Kasumi-1 (cell line): Measurements from ENCODE around the gene HAUS3.

ENCODE experiments used
- DNase-seq, 2 experiments: peaks; one replicate each; lab custom pipeline; 2025; lab: John Stamatoyannopoulos, UW

Gene HAUS3, protein sequence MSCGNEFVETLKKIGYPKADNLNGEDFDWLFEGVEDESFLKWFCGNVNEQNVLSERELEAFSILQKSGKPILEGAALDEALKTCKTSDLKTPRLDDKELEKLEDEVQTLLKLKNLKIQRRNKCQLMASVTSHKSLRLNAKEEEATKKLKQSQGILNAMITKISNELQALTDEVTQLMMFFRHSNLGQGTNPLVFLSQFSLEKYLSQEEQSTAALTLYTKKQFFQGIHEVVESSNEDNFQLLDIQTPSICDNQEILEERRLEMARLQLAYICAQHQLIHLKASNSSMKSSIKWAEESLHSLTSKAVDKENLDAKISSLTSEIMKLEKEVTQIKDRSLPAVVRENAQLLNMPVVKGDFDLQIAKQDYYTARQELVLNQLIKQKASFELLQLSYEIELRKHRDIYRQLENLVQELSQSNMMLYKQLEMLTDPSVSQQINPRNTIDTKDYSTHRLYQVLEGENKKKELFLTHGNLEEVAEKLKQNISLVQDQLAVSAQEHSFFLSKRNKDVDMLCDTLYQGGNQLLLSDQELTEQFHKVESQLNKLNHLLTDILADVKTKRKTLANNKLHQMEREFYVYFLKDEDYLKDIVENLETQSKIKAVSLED

DNA sequence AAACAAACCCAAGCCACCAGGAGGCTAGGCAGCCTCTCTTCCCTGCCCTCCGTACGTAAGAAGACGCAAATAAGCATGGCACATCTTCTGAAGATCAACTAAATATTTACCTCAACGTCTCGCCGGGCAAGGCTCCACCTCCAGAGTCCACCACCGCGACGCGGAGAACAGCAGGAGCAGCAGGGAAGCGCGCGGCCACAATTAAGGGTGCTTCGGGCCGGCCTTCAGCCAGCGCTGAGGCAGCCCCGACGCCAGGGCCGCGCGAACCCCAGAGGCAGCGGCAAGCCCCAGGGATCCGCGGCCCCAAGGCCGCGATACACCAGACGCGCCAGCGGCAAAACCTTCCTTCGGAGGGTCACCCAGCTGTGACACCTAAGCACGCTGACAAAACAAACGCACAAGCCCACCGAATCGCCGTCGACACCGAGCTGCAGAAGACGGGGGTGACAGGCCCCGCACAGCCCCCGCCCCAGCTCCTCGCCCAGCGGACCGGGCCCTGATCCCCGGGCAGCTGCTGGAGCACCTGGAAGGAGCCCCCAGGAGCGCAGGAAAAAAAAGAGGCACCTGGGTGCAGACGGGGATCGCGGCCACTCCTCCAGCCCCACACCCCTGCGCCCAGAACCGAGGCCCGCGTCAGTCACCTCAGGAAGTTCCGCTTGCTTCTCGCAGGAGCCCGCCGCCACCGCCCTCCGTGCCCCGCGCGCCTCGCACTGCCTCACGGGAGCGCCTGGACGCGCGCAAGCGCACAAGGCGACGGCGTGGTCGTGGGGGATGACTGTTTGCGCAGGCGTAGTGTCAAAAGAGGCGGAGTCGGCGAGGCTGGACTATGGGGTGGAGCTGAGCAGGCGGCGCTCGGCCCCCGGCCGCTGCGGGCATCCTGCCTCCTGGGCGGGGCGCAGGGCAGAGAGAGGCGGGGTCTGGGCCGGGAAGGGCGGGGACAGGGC, at the start of gene HAUS3, which contains the start of gene POLN:
Gene HAUS3 (minus strand): TSS at position 712 of the 944 bp plus-strand sequence. CDS start 1,175 bp downstream, outside the sequence.
Gene POLN (minus strand): TSS at position 712 of the 944 bp plus-strand sequence. CDS start 12,890 bp downstream, outside the sequence.
- DNase-seq = peak; percentile 94

DNA sequence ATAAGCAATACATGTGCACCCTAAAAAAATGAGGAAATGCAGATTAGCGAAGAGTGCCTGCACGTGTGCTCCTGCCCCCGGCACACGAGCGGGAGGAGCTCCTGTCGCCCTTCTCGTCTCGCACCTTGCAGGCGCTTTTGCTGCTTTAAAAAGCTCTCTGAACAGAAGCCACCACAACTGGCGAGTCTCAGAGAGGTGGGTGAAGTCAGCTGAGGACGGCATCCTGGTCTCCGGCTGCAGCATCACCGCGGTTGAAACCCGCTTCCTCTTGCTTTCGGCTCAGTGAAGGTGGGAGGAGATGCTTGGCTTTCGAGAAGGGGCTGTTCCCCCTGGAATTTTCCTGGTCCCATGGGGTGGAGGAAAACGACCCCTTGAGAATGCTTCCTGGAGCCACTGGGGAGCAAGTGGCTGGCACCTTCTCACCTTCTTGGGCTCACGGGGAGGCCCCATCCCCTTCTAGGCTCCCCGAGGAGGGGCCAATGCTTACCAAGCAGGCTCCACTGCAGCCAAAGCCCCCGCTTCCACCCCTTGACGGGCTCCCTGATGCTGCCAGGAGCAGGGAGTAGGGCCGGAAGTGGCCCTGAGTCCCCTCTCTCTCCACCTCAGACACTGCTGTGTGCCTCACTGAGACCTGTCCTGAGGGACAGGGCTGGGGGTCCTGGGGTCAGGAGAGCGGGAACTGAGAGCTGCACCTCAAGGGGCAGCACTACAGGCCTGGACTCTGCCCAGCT, 49.2 kb upstream of the HAUS3 start:
- DNase-seq = peak; percentile 51 to 62

DNA sequence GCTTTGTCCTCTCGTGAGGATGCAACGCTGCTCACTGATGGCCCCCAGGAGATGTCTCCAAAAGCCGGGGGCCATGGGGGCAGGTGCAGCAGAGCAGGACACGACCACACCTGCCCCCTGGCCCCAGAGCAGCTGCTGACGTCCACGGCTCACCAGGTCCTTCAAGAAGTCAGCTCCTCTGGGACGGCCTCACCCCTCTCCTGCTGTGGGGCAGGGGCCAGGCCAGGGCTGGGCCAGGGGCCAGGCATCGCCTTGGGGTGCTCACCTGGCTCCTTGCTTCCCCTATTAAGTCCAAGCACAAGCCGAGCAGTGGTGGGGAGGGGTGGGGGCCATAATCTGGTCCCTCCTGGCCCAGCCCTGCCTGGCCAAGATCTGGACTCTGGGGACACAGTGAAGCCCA, 48.6 kb upstream of the HAUS3 start:
- no peak for DNase-seq

DNA sequence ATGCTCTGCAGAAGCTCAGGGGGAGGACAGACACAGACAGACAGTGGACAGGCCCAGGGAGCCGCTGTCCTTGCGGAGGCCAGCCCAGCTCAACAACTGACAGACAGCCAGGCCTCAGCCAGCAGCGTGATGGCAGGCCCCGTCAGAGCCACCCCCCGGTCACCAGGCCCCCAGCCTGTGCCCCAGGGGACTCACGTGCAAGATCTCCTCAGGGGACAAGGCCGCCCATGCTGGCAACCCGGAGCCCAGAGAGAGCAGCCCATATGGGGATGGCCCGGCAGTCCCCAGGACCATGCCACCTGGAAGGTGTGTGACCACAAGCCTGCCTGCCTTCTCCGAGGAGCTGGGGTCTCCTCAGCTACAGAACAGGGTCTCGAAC, 48.0 kb upstream of the HAUS3 start:
- no peak for DNase-seq

DNA sequence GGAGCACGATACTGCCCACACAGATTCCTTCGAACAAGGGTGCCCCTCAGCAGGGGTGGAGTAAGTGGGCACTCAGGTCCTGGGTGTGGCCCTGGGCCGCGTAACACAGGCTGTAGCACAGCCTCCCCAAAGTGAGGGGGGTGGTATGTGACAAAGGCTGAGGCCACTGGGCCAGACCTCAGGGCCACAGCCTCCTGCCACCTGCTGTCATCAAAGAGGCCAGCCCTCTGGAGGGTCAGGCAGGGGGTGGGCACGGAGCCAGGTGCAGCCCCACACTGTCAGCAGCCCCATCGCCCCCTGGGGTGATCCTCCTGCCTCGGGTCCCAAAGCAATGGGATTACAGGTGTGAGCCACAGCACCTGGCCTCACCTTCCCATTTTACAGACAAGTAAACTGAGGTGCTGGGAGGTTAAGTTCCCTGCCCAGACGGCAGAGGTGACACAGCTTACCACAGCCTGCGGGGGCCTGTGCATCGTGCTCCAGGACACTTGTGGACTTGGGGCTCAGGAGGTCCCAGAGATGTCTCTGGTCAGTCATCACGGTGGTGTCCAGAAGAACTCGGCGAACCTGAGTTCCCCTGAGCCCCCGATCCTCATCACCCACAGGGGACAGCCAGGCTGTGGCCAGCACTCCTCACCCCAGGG, 47.5 kb upstream of the HAUS3 start:
- no peak for DNase-seq

DNA sequence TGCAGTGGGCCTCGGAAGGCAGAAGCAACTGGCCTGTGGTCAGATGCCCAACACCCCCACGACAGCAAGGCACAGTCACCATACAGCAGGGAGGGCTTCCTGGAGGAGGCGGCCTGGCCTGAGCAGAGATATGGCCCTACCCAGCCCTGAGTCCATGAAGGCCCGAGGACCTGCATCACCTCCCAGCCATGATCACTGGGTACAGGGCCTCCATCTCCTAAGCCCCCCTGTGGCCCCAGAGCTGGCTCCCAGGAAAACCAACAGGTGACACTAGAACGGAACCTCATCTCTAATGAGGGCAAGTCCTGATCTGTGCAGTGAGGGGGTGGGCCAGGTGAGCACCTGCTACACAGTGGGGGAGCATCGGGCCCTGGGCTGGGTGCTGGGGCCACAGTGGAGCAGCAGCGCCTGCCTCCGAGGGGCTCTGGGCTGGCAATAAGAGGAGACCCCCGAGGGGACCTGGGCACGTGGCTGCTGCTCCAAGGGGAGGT, 46.2 kb upstream of the HAUS3 start:
- DNase-seq = no peak

DNA sequence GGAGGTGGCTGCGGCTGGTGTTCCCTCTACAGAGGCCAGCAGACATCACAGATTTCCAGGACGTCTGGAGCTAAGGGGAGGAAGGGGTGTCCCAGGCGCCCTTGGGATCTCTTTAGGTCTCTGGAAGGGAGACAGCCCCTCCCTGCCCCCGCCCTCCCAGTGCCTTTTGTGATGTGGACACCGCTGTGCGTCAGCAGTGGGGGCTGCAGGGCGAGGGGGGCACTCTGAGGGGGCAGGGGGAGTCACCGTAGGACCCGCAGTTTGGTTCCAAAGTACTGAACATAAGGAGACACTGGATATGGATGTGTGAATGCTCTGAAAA, 45.6 kb upstream of the HAUS3 start:
- DNase-seq = no peak

DNA sequence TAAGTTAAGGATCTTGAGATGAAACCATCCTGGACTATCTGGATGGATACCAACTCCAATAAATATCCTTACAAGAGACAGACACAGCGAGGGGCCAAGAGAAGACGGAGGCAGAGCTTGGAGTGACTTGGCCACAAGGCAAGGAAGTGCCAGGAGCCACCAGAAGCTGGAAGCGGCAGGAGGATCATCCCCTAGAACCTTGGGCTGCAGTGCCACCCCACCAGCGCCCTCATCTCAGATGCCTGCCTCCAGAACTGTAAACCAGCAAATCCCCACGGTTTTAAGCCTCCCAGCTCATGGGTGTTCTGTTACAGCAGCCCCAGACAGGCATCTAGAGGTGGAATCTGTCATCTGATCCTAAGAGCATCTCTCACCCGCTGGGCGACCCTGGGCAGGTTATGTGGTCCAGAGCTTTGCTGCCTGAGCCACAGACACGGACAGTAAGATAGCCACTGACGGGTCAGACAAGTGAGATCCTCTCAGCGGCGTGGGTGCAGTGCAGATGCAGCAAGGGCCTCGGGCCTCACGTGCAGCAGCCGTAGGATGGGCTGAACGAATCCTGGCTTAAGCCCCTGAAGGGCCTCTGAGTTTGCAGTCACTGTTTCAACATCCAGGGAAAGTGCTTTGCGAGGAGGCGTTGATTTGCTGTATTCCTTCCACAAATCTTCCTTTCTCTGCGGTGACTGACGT, 45.1 kb upstream of the HAUS3 start:
- DNase-seq = no peak

DNA sequence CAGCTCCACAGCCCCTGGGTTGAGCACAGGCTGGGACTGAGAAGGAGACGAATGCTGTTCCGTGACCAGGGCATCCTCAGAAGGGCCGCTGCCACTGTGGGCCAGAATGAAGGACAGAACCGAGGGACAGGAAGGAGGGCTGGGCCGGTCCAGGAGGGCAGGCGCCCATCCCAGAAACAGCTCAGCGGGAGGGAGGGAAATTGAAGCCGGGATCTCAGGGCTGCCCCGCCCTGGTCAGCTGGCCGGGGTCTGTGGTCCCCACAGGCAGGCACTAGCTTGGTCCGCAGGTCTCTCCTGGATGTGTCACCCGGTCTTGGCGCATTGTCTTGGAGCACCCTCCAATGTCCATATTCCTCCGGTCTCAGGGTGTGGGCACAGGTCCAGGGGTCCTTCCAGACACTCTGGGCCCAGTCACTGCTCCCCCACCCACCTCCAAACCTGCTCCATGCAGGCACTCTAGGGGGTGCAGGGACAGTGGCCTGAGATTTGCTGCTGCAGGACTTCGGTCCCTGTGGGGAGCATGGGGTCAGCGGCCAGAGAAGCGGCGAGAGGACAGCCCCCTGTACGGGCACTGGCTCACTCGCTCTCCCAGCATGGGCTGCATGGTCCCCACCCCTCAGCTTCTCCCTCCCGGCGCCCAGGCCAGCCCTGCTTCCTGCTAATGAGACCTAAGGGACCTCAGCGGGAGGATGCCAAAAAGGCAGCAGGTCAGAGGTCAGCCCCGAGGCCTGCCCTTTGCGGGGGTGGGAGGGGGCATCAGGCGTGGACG, 43.9 kb upstream of the HAUS3 start:
- DNase-seq = no peak

DNA sequence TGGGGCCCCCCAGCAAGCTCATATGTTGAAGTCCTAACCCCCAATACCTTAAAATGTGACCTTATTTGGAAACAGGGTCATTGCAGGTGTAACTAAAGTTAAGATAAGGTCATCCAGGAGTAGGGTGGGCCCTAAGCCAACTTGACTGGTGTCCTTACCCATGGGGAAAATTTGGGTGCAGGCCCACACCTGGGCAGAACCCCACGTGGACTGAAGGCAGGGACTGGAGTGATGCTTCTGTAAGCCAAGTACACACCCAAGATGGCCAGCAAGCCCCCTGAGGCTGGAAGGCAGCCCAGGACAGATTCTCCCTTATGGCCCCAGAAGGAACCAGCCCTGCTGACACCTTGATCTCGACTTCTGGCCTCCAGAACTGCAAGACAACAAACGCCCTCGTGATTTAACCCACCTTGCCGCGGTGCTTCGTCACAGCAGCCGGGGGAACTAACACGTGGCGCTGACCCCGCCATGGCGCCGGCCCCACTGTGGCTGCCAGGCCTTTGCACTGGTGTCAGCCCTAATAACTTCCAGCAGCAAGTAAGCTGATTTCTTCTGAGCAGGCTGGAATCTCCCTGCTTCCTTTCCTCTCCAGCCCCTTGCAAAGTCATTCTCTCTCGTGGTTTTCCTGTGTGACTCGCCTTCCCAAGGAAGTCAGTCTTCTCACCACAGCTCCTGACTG, 43.2 kb upstream of the HAUS3 start:
- peak in 1 of 2 experiments; percentile 14 for DNase-seq

DNA sequence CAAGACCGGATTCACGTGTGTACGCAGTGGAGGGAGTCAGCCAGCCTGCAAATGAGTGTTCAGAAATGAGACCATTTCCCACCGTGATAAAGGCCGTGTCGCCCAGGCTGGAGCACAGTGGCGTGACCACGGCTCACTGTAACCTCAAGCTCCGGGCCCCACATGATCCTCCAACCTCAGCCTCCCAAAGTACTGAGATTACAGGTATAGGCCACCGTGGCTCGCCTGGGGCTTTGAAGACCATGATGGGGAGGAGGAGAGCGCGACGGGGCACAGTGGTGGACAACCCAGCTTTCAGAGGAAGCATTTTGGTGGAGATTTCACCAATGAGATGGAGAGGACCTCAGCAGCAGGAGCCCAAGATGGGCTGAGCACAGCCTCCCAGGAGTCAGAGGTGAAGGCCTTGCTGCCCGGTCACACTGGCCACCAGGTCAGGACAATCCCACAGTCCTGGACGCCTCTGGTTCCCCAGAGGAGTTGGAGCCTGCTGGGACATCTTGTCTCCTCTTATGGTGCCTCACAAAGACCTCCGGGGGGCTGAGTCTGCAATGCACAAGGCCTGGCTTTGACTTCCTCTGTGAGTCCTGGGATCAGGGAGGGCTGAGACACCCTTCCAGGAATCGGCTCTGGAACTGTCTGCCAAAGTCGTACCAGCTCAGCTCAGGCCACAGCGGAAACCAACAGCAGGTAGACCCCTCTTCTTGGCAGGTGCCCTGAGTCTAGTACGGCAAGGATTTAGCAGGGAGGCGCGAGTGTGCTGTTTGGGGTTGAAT, 42.4 kb upstream of the HAUS3 start:
- DNase-seq = no peak

DNA sequence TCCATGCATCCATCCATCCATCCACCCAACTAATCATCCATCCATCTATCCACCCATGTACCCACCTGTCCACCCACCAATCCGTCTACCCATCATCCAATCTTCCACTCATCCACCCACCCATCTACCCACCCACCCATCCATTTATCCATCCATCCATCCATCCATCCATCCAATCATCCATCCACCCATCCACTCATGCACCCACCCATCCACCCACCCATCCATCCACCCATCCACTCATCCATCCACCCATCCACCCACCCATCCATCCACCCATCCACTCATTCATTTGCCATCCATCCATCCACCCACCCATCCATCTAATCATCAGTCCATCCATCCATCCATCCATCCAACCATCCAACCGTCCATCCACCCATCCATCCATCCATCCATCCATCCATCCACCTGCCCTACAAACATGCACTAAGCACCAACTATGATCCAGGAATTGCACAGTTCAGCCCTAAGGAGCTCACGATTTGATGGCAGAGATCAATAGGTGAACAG, 41.3 kb upstream of the HAUS3 start:
- no peak for DNase-seq

DNA sequence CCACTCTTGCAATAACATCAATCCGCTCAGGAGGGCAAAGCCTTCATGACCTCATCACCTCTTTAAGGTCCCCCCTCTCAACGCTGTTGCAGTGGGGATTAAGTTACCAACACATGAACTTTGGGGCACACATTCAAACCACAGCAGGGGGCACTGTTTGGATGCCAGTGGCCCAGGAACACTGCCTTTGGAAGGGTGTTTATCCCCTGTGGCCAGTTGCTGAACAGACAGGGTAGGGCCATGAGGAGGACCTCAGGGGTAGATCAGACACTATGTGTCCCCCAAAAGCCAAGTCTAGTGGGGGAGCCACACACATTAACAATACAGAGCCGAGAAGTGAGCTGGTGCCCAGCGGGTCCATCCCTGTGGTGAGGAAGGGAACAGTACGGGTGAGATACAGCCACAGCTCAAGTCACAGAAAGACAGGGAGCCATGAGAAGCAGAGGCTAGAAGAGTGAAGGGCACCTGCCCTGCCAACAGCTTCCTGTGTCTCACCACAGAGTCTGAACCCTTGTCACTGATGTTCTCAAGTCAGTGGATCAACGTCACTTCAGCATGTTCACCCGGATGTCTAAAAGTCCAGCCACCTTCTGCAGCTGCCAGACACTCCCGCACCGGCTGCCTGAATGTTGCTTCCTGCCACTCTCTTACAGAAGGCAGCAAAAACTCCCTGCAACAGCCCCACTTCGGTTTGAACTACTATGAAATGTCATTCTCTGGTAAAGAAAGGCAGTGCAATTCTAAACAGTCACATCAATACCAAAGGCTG, 39.8 kb upstream of the HAUS3 start:
- peak; percentile 77 to 86 for DNase-seq

DNA sequence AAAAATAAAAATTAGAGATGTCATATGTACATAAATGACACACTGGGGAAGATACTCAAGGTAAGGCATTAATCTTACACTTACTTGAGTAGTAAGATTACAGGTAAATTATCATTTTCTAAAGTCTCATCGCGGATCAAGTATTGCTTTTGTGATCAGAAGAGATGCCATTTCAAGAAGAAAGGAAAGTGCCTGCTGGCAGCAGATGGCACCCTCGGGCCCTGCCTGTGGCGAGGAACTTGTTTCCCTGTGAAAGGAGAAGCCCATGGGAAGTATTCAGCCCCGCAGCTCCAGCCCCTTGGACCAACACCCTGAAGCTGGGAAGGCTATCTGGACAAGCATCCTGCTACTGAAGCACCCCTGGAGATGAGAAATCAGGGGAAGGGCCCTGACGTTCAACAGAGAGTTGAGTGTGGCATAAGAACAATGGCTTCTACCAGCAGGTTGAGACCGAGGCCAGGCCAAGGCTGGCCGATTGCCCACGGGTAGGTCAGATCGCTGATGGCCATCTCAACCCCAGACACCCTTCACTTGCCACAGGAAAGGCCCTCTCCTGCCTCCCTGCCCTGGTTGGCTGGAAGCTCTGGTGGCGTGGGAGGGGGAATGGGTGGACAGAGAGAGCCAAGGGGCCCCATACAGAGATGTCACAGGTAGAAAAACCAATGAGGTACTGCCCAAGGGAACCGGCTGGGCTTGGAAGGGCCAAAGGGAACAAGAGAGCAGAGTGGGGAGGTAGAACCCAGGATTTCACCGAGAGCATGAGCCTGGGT, 38.8 kb upstream of the HAUS3 start:
- DNase-seq = no peak

DNA sequence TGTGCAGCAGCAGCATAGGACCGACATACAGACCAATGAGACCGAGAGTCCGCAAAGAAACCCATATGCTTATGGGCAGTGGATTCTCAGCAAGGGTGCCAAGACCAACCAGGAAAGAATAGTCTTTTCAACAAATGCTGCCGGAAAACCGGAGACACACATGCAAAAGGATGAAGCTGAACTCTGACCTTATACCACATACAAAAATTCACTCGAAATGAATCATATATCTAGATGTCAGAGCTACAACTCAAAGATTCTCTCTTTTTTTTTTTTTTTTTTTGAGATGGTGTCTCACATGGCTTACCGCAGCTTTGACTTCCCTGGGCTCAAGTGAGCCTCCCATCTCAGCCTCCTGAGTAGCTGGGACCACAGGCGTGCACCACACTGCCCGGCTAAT, 36.0 kb upstream of the HAUS3 start:
- no peak for DNase-seq

DNA sequence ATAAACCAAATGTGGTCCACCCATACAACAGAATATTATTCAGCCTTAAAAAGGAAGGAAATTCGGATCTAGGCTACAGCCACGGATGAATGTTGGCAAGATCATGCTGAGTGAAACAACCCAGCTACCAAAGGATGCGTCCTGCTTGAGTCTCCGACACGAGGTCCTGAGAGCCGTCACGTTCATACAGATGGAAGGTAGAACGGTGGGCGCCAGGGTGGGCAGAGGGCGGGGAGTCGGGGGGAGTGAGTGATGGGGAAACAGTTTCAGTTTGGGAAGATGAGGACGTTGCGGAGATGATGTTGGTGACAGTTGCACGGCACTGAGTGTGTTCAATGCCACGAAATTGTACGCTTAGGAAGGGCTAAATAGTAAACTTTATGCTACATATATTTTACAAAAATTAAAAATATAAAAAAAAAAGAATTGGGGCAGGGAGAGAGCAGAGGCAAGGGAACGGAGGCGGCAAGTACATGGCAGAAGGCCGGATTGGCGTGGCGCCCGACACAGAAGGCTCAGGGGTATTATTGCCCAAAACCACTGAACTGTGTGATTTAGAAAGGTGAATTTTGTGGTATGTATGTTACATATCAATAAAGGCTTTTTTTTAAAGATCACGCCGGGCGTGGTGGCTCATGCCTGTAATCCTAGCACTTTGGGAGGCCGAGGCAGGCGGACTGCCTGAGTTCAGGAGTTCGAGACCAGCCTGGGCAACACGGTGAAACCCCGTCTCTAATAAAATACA, 34.8 kb upstream of the HAUS3 start:
- DNase-seq = no peak
